Kidney epithelial cell (primary cell): ENCODE data around the gene CA5B. TPM values are rescaled to one million over a fixed set of nuclear protein-coding genes. Genes with fewer than 3 reads are reported as not detected.
A peak's percentile ranks its signal among the peaks of the same experiment; 100 is the strongest.
"Not testable (repeated sequence)": the region's sequence is repeated elsewhere in the genome, so short reads cannot be mapped to it uniquely, and the experiment has no call there.

Source experiments
- DNase-seq: peaks from one replicate; pipeline ENCODE4 v3.0.0-alpha.2; 2010; ENCODE audit warnings: low read depth
- H3K27me3 ChIP-seq: 2 replicates; pipeline ENCODE4 v1.6.0; 2011; ENCODE audit warnings: low read length; ENCODE audit not compliant: control insufficient read depth, insufficient read depth
- H3K36me3 ChIP-seq: 2 replicates; pipeline ENCODE4 v1.5.1; 2011; ENCODE audit warnings: low read length; ENCODE audit not compliant: control insufficient read depth, insufficient read depth
- H3K4me3 ChIP-seq: 2 replicates; pipeline ENCODE4 v1.5.1; 2011; ENCODE audit warnings: low read depth, mild to moderate bottlenecking, control low read depth, low read length
- total RNA-seq: library from RNA; depleted of rRNA; stranded (reverse); fragments of >200 nt; gene quantifications from 2 replicates; pipeline ENCODE4 v1.2.3, GENCODE V29; 2015
- TF ChIP-seq, protein P1 (sequence below): IDR thresholded peaks from 2 replicates; pipeline ENCODE4 v1.5.1; 2011; ENCODE audit warnings: mild to moderate bottlenecking, moderate library complexity, low read length, control low read depth, inconsistent platforms; ENCODE audit not compliant: insufficient read depth, poor library complexity, severe bottlenecking

CA5B gene
- total RNA-seq, 1 donor from 2014 or later, result 6.1 TPM

DNA sequence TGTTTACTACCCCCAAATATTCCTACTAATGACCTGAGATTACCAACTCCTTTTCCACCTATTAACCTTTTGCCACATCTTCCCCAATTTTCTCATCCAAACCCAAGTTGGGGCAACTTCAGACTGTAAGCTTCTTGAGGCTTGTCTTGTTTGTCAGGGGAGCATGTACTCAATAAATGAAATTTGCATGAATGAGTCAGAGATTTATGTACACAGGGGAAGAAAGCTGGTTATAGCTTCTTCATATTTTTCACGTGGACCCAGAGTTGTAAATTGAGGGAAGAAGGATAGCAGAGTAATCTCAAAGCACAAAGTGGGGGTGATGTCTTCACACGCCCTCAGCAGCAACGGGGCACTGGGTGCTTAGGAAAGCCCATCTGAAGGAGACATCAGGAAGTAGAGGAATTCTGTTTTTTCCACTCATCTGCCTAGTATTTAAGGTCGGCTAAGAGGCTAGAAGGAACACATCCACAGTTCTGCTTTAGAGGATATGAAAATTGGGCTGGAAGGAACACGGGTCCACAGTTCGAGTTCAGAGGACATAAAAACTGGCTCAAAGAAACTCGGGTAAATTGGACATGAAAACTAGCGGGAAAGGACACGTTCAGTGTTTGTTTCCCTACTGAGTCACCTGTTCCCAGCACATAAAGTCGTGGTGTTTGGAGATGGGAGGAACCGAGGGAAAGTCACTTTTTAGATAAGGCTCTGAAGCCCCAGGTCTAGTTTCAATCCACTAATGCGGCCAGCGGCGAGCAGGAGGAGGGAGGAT lies 696 bp upstream of the CA5B start:
- TF ChIP-seq, protein P1, sequence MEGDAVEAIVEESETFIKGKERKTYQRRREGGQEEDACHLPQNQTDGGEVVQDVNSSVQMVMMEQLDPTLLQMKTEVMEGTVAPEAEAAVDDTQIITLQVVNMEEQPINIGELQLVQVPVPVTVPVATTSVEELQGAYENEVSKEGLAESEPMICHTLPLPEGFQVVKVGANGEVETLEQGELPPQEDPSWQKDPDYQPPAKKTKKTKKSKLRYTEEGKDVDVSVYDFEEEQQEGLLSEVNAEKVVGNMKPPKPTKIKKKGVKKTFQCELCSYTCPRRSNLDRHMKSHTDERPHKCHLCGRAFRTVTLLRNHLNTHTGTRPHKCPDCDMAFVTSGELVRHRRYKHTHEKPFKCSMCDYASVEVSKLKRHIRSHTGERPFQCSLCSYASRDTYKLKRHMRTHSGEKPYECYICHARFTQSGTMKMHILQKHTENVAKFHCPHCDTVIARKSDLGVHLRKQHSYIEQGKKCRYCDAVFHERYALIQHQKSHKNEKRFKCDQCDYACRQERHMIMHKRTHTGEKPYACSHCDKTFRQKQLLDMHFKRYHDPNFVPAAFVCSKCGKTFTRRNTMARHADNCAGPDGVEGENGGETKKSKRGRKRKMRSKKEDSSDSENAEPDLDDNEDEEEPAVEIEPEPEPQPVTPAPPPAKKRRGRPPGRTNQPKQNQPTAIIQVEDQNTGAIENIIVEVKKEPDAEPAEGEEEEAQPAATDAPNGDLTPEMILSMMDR, result no peak
- Histone ChIP-seq H3K4me3 (peak overlapping the region; percentile 15), H3K27me3 (no peaks in the 10 kb centered on the region), H3K36me3 (no peaks in the 10 kb centered on the region)
- no peak for DNase-seq

DNA sequence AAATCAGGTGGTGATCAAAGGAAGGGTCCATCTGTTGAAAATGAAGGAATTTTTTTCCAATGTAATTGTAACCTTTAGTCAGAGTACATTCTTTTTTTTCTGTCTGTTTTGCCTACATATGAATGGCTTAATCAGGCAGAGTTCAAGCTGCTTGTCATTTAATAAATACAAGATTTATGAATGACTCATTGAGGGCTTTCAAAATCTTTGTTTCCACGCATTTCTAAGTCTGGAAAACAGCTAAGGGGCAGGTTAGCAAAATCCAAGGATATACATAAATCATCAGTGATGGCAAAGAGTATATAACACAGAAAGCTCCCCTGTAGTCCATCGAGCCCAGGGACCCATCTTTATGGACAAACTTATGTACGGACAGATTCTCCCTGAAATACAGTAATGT lies 1.8 kb downstream of the CA5B start:
- no peaks in the 10 kb centered on the region for H3K36me3 ChIP-seq
- DNase-seq, result no peak
- TF ChIP-seq, protein P1, result no peak
- H3K4me3 ChIP-seq, result no peak overlapping the region
- no peaks in the 10 kb centered on the region for H3K27me3 ChIP-seq

DNA sequence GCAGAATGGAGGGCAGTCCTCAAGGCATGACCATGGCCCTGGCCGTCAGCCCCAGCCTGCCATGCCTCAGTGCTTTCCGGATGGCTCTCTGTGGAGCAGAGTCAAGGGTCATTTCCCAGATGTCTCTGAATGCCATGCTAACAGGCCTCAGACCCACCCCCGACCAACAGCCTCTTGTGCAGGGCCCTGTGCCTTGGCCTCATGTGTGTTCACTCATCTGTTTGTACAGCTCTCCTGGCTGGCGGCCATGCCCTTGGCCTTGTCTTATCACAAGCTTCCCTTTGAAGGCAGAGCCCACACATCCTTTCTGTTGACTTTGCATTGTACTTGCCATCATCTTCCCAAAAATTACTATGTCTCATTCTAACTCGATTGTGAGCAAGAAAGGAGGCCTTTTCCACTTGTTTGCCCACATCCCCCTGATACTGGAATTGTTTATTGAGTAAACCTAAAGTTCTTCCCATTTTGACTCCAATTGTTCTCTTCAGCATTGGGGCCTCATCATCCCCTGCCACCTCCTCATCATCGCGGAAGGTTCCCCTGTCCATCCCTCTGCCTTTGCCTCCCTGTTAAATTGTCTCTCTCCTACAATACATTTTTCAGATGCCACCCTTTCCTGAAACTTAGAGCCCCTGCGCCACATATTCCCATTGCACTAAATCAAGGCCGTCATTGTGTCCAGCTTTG lies 6.3 kb downstream of the CA5B start:
- TF ChIP-seq, protein P1, result no peak
- Histone ChIP-seq H3K27me3 (no peaks in the 10 kb centered on the region), H3K4me3 (no peak overlapping the region), H3K36me3 (no peaks in the 10 kb centered on the region)
- DNase-seq, result no peak

DNA sequence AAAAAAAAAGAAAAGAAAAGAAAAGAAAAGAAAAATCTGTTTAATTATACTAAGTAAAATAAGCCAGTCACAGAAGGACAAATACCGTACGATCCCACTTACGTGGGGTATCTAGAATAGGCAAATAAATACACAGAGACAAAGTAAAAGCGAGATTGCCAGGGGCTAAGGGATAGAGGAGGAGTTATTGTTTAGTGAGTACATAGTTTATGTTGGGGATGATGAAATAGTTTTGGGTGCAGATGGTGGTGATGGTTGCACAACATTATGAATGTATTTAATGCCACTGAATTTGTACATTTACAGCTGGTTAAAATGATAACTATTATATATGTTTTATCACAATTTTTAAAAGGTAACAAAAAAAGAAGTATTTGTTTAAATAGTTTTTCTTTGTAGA lies 7.1 kb downstream of the CA5B start:
- no peak for DNase-seq
- TF ChIP-seq, protein P1, result no peak
- Histone ChIP-seq H3K4me3 (no peak overlapping the region), H3K27me3 (no peaks in the 10 kb centered on the region), H3K36me3 (no peaks in the 10 kb centered on the region)

DNA sequence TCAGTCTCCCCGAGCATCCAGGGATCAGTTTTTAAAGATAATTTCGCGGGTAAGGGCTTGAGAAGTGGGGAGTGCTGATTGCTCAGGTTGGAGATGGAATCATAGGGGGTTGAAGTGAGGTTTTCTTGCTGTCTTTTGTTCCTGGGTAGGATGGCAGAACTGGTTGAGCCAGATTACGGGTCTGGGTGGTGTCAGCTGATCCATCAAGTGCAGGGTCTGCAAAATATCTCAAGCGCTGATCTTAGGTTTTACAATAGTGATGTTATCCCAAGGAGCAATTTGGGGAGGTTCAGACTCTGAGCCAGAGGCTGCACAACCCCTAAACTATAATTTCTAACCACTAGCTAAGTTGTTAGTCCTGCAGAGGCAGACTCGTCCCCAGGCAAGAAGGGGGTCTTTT lies 8.6 kb downstream of the CA5B start:
- DNase-seq, result not testable (repeated sequence)

DNA sequence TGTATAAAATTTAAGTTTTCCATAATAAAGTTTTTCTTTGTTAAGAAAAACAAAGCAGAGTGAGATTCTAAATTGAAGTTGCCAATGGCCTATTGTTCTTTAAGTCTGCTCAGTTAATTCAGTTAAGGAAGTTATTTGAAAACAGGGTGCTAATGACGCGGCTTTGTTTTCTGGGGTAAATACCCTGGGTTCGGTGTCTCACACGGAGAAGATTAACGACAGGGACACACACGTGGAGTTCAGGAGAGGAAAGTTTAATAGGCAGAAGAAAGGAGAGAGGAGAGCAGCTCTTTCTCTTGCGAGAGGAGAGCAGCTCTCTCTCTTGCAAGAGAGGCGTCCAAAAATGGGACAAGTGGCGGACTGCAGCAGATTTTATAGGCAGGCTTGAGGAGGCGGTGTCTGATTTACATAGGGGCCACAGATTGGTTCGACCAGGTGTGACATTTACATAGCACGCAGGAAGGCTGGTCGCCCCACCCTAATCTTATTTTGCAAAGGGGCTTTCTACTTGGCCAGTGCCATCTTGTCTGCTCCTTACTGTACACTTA lies 9.6 kb downstream of the CA5B start:
- no peak overlapping the region for H3K4me3 ChIP-seq
- TF ChIP-seq, protein P1, result no peak
- peaks cover 1% of the 10 kb centered on the region for H3K36me3 ChIP-seq
- H3K27me3 ChIP-seq, result no peaks in the 10 kb centered on the region
- no peak for DNase-seq

More for the DNA sequence above, 8.6 kb downstream of the CA5B start:
- not testable (repeated sequence) for H3K27me3 ChIP-seq, H3K4me3 ChIP-seq, H3K36me3 ChIP-seq
